MM.1S (cell line): Measurements from ENCODE around the gene PIEZO2.

ENCODE experiments used
- DNase-seq: peaks from one replicate; pipeline ENCODE4 v3.0.0-alpha.2; 2015
- H2AFZ ChIP-seq: fragments of 300-600 bp; sonication (generic); 2 replicates; pipeline ENCODE4 v1.6.0; 2016; ENCODE audit warnings: antibody characterized with exemption, low read length
- H3F3A ChIP-seq: fragments of 300-600 bp; sonication (generic); 2 replicates; pipeline ENCODE4 v1.6.1; 2016; ENCODE audit warnings: mild to moderate bottlenecking, antibody characterized with exemption, low read length, moderate library complexity, mixed read lengths; ENCODE audit not compliant: insufficient read depth
- H3K27ac ChIP-seq: fragments of 300-600 bp; sonication (generic); 2 replicates; pipeline ENCODE4 v1.5.1; 2016; ENCODE audit warnings: mild to moderate bottlenecking, low read length
- H3K27me3 ChIP-seq: fragments of 300-600 bp; sonication (generic); replicated peaks from 2 replicates; pipeline ENCODE4 v1.6.0; 2016; ENCODE audit warnings: low read length; ENCODE audit not compliant: insufficient read depth
- H3K36me3 ChIP-seq: fragments of 300-600 bp; sonication (generic); replicated peaks from 2 replicates; pipeline ENCODE4 v1.6.1; 2016; ENCODE audit warnings: mild to moderate bottlenecking, low read length, mixed read lengths; ENCODE audit not compliant: insufficient read depth
- H3K4me1 ChIP-seq: fragments of 300-600 bp; sonication (generic); 2 replicates; pipeline ENCODE4 v1.6.1; 2016; ENCODE audit warnings: low read length, mixed read lengths
- H3K4me2 ChIP-seq: fragments of 300-600 bp; sonication (generic); 2 replicates; pipeline ENCODE4 v1.6.0; 2016; ENCODE audit warnings: low read depth, low read length
- H3K4me3 ChIP-seq: fragments of 300-600 bp; sonication (generic); 2 replicates; pipeline ENCODE4 v1.5.1; 2016; ENCODE audit warnings: low read length, mixed read lengths
- H3K79me2 ChIP-seq: fragments of 300-600 bp; sonication (generic); 2 replicates; pipeline ENCODE4 v1.6.1; 2016; ENCODE audit warnings: mixed run types, low read length, mixed read lengths
- H3K9ac ChIP-seq: fragments of 300-600 bp; sonication (generic); 2 replicates; pipeline ENCODE4 v1.6.1; 2016; ENCODE audit warnings: low read length, mixed read lengths
- H3K9me2 ChIP-seq: fragments of 300-600 bp; sonication (generic); replicated peaks from 2 replicates; pipeline ENCODE4 v1.6.1; 2016; ENCODE audit warnings: mild to moderate bottlenecking, low read length, mixed read lengths; ENCODE audit not compliant: insufficient read depth
- H3K9me3 ChIP-seq: fragments of 300-600 bp; sonication (generic); replicated peaks from 2 replicates; pipeline ENCODE4 v1.6.1; 2016; ENCODE audit warnings: mild to moderate bottlenecking, low read length, mixed read lengths; ENCODE audit not compliant: insufficient read depth
- H4K20me1 ChIP-seq: fragments of 300-600 bp; sonication (generic); 2 replicates; pipeline ENCODE4 v1.6.1; 2016; ENCODE audit warnings: mild to moderate bottlenecking, low read length, moderate library complexity, mixed read lengths; ENCODE audit not compliant: insufficient read depth
- CTCF ChIP-seq: fragments of 300-600 bp; sonication (generic); IDR thresholded peaks from 2 replicates; pipeline ENCODE4 v1.5.1; 2016; ENCODE audit warnings: antibody characterized with exemption, low read length, mixed read lengths
- EZH2 ChIP-seq: fragments of 300-600 bp; sonication (generic); optimal IDR thresholded peaks from 2 replicates; pipeline ENCODE3; 2017; ENCODE audit warnings: low read depth, mild to moderate bottlenecking, antibody characterized with exemption, low read length, mixed read lengths
- EZH2phosphoT487 ChIP-seq: fragments of 300-600 bp; sonication (generic); IDR thresholded peaks from 2 replicates; pipeline ENCODE4 v1.6.1; 2018; ENCODE audit warnings: antibody characterized with exemption, low read length

Gene PIEZO2

GRCh38 chr18:10690035-10690329 is 459.4 kb downstream of the PIEZO2 start:
- Histone ChIP-seq H3K79me2 (no peaks in the 10 kb centered on the region), H3K9me3 (no peaks in the 10 kb centered on the region), H3F3A (no peaks in the 10 kb centered on the region), H3K27me3 (no peaks in the 10 kb centered on the region), H3K36me3 (no peaks in the 10 kb centered on the region), H3K4me2 (no peak overlapping the region), H3K9me2 (no peaks in the 10 kb centered on the region), H3K4me1 (no peaks in the 10 kb centered on the region), H2AFZ (no peak overlapping the region), H3K9ac (no peak overlapping the region), H3K27ac (no peak overlapping the region), H3K4me3 (no peak overlapping the region), H4K20me1 (no peaks in the 10 kb centered on the region)
- DNase-seq: no peak
- TF ChIP-seq CTCF (no peak), EZH2 (no peak), EZH2phosphoT487 (no peak)

DNA sequence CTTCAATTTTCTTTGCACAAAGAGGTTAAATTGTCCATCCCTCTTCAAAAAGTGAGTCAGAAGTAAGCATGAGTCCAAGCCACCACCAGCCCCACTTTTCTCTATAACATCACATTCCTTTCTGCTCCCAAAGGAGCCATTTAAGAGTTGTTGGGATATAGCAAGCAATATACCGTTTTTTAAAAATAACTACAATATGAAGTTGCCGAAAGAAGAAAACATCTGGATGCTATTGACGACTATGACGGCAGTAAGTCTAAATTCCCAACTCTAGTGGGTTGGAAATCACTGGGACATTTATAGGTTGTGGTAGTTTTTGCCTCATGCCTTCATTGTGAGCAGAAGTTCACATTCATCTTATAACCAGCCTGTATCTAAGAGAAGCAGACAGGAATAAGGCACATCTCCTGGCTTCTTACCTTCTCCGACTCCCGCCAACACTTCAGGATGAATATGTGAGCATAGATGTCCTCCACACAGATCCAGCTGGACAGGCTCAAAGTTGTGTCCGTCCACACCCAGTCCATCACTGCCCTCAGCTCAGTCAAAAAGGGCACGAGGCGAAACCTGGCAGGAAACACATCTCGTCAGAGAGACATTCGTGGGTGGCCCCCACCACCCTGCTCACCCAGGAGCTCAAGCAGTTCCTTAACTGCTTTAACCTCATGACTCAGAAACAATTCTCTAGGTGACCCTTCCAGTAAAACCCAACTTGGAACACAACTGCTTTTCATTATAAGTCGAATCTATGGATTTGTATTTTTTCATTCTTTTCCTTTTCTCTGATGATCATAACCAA is 459.9 kb downstream of the PIEZO2 start:
- no peak overlapping the region for H3K27ac ChIP-seq
- H3K9ac ChIP-seq: no peak overlapping the region
- no peak overlapping the region for H2AFZ ChIP-seq
- H3K4me1 ChIP-seq: no peaks in the 10 kb centered on the region
- no peak overlapping the region for H3K4me2 ChIP-seq
- no peak overlapping the region for H3K4me3 ChIP-seq
- H3K36me3 ChIP-seq: no peaks in the 10 kb centered on the region
- H3K27me3 ChIP-seq: no peaks in the 10 kb centered on the region
- no peaks in the 10 kb centered on the region for H3K9me3 ChIP-seq
- H4K20me1 ChIP-seq: no peaks in the 10 kb centered on the region
- no peak for DNase-seq
- no peak for TF ChIP-seq CTCF
- no peak for TF ChIP-seq EZH2
- no peak for TF ChIP-seq EZH2phosphoT487
- H3F3A ChIP-seq: no peaks in the 10 kb centered on the region
- H3K9me2 ChIP-seq: no peaks in the 10 kb centered on the region
- H3K79me2 ChIP-seq: no peaks in the 10 kb centered on the region

DNA sequence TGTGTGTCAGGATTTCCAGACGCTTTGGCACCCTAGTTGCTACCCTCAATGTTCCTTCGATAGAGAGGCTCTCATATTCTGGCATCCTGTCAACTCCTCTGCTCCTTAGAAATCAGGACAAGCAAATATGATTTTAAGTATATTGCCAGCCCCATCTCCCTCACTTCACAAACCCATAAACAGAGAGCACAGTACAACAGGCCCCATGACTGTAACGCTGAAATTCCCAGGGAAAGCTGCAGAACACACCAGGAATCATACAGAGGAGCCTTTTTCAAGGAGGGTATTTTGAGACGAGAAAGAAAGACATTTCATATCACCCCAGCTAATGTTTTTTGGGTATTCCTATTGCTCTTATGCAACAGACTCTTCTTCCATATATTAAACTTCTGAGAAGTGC is 460.6 kb downstream of the PIEZO2 start:
- Histone ChIP-seq H3K4me3 (no peak overlapping the region), H3F3A (no peaks in the 10 kb centered on the region), H3K9ac (no peak overlapping the region), H3K4me2 (no peak overlapping the region), H3K27ac (no peak overlapping the region), H3K27me3 (no peaks in the 10 kb centered on the region), H2AFZ (no peak overlapping the region), H4K20me1 (no peaks in the 10 kb centered on the region), H3K4me1 (no peaks in the 10 kb centered on the region), H3K79me2 (no peaks in the 10 kb centered on the region), H3K9me3 (no peaks in the 10 kb centered on the region), H3K9me2 (no peaks in the 10 kb centered on the region), H3K36me3 (no peaks in the 10 kb centered on the region)
- no peak for TF ChIP-seq EZH2
- no peak for TF ChIP-seq EZH2phosphoT487
- TF ChIP-seq CTCF: no peak
- no peak for DNase-seq
